ENCODE data around the gene EGFL7.

The EGFL7 gene

DNA sequence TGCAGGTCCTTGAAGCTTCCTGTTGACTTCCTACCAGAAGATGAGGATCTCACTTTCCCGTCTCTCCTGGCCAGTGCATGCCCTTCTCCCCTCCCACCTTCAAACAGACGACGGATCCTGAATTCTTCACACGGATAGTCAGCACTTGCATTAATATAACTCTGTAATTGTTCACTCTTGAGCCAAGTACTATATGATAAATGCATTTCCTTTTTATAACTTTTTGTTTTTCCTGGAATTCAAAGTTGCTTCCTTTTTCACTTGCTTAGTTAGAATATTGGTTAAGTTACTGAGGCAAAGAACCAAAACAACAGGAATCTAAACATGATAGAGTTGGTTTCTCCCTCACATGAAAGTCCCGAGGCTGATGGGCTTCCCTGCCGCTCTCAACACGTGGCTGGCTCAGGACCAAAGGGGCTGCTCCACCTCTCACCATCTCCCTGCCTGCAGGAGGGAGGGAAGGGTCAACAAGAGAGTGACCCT lies 20.2 kb upstream of the EGFL7 start:
- DNase-seq, result no peak

DNA sequence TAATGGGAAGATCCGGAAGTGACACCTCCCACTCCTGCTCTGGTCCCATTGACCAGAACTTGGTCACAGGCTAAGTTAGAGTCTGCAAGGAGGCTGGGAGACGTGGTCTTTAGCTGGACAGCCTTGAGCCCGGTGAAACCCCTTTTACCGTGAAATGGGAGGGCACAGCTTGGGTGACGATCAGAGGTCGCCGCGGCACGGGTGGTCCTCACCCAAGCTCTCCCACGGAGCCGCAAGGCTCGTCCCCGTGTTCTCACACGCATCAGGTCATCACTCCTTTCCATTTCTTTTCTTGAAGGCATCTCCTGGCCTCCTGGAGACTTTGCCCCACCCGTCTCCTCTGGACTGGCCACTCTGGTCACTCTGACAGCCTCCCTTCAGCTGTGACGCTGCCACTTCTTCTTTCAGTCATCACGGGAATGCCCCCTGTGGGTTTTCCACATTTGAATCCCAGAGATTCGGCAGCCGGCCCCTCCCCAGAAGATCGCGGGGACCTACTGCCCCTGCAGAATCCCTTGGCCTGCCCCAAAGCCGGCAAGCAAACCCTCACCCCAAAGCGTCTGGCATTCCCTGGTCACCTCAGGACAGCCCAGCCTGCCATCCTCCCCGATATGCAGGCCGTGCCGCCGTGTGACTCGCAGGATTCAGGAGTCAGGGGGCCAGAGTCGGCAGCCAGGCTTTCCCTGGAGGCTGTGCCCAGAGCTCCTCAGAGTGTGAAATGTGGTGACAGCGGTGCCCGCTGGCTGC lies 18.9 kb upstream of the EGFL7 start:
- no peak for DNase-seq

DNA sequence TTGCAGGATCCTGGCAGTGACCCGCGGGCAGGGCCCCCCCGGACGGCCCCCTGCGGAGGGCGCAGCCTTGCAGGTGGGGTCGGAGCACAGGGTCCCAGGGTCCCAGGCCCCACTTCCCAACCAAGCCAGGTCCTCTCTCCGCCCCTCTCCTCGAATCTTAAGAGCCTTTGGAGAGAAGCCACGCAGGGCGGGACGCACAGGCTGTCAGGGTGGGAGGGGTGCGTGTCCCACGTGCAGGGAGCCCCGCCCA lies 18.4 kb upstream of the EGFL7 start:
- DNase-seq, result no peak

DNA sequence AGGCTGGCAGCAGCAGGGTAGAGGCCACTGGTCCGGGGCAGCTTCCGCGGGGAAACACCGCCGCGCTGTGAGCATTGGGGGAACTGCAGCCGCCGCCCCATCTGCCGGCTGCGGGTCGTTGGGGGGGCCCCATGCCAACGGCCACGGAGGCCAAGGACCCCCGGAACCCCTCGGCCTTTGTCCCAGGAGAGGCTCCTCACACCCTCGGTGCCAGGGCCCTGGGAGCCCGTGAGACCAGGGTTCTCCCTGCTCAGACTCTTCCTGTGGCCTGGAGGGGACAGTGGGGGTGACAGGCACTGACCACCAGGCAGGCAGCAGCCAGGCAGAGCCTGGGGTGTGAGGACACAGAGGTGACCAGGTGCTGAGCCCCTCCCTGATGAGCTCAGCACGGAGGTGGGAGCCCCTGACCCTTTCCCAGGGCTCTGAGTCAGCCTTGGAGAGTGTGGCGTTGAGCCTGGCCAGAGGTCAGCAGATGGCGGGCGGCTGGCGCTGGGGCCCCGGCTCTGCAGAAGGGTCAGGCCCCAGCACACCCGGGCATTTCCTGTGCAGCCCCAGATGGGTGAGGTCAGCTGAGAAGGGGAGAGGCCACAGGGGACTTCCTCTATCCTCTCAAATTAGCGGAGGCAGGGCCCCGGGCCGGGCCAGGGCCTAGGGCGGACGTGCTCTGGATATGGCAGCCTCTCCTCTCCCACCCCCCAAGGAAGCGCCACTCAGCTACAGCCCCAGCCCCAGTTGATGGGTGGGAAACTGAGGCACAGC lies 17.9 kb upstream of the EGFL7 start:
- DNase-seq, result peak; percentile 67

DNA sequence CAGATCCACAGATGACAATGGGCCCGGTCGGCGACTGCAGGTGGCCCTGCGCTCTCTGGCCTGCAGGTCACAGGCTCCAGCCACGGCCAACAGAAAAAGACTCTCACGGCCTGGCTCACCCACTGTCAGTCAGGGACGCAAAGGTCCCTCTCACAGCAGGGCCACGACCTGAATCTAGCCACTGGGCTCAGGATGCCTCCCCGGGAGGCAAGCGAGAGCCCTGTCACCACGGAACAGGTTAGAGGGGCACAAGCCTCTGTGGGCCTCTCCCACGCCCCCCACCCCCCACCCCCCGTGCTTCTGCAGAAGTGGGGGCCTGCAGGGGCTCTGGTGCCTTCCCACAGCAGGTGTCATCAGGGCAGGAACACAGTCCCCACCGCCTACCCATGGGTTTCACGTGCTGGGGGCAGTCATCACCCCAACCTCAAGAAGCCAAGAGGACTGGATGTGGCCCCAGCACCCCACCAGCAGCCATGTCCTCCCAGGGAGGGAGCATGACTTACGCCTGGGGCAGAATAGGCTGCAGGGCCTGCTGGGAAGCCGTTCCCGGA lies 17.3 kb upstream of the EGFL7 start:
- DNase-seq, result no peak

DNA sequence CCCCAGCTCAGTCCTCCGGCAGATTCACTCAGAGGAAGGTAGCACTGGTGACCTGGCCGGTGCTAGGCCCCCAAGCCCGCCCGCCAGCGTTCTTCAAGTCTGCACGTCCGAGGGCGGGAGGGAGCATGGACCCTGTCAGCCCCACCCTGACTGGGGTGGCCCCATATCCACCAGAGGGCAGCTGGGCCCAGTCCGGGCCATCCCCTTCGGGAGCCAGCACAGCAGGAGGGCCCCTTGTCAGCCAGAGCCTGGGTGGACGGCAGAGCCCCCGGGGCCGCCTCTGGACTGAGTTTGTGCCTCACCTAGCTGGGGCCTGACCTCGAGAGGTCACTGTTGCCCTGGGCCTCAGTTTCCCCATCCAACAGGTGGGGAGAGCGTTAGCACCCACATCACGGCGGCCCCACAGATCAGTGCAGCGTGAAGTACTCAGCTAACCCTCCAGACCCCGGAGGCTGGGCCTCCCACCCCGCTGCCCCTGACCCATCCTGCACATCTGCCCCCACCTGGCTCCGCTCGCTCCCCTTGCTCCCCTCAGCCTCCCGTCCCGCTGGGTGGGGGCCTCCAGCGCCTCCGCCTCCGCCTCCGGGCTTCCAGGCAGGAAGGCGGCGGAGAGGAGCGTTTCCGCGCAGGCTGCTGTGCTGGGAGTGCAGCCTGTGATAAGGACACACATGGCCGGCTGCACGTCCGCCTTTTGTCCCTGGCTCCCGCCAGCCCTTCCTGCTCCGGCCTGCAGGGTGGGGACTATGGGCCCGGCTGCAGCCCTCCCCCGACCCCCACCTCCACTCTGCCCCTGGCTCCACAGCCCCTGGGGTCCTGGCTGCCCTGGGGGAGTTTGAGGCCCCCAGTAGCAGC lies 16.6 kb upstream of the EGFL7 start:
- DNase-seq, result peak; percentile 56

DNA sequence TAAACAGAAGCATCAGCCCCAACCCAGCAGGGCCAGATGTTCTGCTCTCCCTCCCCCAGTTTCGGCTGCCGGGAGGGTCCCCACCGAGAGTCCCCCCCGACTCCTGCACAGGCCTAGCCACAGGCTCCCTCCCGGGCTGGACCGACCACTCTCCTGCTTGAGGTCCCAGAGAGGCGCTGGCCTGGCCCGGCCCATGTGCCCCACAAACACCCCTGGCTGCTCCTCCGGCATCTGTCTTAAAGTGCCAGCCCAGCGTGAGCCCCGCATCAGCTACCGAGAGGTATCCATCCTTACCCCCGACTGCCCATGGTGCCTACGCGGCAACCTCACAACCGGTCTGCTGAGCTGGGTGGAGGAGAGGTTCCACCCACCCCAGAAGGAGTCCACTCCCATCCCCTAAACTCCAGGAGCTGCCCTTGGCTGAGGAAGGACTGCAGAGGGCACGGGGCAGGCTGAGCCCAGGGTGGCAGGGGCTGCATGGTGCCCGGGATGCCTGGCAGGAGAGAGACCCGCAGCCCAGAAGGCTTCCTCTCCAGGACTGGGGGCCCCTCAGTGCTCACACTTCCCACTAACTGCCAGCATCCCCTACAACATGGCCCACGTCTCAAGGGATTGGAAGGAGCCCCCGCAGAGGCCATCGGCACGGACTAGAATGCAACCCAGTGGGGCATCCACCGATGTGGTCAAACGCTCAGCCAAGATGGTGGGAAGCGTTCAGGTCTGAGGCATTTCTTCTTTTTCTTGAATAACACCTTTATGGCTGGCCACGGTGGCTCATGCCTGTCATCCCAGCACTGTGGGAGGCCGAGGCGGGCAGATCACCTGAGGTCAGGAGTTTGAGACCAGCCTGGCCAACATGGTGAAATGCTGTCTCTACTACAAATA lies 15.6 kb upstream of the EGFL7 start:
- peak; percentile 37 for DNase-seq

DNA sequence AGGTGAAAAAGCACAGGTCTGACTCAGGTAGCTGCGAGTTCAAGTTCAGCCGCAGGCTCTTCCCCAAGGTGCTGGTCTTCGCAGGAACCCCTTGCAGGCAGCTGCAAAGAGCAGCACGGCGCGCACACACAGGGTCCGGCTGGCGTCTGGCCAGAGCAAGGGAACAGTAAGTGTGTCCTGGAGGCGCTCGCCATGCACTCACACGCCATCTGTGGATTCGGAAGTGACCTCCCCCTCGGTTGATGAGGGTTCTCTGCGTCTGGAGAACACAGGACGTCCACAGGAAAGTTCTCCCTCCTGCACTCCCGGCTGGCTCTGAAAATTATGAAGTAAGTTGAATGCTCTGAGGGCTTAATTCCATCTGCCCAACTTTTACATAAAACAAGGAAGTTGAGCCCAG lies 14.0 kb upstream of the EGFL7 start:
- no peak for DNase-seq

DNA sequence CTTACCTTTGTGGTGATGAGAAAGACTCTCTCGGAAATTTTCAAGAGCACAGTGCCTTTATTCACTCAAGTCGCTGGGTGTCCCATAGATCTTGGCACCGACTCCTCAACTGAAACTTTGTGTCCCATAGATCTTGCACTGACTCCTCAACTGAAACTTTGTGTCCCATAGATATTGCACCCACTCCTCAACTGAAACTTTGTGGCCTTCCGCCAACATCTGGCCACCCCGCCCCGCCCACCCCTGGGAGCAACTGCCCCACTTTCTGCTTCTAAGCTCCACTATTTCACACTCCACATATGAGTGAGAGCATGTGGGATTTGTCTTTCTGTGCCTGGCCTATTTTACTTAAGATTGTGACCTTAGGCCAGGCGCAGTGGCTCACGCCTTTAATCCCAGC lies 12.7 kb upstream of the EGFL7 start:
- no peak for DNase-seq

DNA sequence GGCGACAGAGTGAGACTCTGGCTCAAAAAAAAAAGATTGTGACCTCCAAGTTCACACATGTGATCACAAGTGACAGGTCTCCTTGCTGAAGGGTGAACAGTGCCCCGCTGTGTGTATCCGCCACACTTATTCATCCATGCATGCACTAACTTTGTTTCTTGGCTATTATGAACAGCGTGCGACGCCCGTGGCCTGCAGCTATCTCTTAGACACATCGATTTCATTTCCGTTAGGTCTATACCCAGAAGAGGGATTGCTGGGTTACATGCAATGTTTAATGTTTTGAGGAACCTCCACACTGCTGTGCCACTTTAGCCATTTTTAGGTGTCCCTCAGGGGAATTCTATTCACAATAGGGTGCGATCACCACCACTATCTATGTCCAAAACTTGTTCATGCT lies 12.1 kb upstream of the EGFL7 start:
- DNase-seq, result no peak

DNA sequence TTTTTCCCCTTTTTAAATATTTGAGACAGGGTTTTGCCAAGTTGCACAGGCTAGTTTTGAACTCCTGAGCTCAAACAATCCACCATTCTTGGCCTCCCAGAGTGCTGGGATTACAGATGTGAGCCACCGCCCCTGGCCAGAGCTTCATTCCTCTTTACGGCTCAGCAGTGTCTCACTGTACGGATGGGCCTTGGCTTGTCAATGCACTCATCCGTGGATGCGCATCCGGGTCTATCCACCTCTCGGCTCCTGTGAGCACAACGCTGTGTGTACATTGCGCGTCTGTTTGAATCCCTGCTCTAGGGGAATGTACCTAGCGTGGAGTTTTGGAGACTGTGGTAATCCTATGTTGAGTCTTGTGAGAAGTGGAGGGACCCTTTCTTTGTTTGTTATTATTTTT lies 10.9 kb upstream of the EGFL7 start:
- DNase-seq, result no peak

DNA sequence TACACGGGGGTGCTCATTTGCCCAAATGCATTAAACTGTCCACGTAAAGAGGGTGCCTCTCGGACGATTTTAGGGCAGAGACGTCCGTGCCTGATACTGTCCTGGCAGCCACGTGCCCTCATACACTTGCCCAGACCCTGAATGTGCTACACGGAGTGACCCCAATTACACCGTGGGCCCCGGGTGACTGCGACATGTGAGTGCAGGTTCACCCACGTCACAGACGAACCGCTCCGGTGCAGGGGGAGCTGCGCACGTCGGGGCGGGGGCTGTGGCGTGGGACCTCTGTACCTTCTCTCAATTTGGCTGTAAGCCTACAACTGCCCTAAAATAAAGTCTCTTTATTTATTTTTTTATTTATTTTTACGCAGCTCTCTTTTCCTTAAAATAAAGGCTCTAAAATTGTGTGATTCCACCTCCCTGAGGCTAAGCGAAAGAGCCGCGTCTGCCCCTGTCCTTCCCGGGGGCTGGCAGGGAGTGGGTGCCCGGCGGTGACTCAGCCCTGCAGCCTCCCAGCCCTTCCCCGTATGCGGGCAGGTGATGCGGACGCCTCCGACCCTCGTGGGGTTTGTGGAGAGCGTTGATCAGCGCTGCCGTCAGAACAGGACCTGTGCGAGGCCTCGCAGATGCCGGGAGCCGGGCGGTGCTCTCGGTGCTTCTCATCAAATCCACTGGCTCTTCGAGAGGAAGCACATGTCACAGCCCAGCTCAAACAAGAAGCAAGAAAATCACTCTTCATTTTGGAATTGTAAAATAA lies 9.2 kb upstream of the EGFL7 start:
- DNase-seq, result no peak

DNA sequence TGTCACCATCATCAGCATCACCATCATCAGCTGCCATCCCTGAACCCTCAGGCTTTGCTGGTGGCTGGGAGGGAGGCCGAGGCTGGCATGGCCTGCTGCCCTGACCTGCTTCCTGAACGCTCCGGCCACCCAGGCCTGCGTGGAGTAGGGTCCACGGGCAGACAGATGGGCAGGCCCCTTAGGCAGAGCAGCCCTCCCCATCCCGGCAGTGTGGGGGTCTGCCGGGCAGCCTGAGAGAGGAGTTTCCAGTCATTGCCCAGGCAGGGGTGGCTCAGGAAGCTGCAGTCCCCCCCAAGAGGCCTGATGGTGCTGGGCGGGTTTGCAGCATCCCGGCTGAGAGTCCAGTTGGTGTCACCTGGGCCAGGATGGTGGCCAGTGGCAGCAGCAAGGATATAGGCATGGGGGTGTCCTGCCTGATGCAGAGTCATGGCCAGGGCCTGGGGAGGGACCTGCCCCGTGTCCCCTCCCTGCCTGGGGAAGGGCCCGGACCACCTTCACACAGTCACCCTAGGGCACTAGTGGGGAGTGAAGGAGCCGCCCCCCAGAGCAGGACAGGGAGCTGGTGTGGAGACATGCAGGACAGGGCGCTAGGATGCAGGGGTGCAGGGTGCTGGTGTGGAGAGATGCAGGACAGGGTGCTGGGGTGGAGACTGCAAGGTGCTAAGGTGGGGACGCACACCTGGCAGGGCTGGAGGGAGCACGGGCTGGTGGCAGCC lies 7.7 kb upstream of the EGFL7 start:
- DNase-seq, result no peak

DNA sequence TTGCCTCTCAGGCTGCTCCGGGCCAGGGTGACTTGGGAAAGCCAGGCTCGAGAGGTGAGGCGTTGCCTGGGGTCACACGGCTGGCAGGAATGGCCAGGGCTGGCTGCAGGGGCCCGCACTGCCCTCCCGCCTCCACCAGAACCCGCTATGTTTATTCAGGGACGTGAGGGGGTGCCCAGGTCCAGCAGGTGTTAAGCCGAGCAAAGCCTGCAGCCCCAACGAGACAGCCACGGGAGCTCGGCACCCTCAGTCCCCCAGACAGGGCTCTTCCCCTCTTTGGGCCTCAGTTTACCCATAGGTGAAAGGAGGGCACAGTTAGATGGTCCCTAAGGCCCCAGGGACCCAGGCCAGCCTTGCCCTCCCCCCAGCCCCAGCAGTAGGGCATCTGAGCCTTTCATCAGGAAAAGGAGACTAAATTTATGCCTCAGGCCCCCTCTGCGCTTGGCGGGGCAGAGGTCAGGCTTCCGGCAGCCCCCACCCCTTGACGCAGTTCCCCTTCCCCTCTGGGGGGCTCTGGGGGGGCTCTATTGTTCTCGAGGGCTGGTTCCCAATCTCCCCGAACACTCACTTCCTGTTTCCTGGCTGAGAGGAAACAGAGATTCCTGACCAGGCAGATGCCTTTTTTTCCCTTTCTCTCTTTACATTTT lies 7.1 kb upstream of the EGFL7 start:
- DNase-seq, result peak; percentile 31

DNA sequence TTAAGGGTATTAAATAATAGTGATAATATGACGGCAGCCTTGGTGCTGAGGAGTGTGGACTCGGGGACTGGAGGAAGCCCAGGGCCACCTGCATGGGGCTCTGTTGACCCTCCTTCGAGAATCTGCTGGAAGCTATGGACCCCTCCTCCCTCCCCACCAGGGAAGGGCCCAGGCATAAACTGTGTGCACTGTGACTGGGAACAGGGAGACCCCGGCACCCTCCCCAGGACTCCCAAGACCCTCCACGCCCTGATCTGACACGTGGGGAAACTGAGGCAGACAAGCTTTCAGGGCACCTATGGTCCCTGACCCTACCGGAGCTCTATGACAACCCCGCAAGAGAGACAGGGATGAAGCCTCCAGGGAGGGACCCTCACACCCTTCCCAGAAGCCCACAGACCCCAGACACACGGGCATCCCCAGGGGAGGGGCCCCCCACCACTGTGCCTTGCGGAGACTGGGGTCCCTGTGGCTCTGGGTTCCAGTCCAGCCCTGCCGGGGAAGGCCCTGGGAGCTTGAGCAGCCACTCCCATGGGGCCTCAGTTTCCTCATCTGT lies 6.5 kb upstream of the EGFL7 start:
- peak; percentile 16 for DNase-seq

DNA sequence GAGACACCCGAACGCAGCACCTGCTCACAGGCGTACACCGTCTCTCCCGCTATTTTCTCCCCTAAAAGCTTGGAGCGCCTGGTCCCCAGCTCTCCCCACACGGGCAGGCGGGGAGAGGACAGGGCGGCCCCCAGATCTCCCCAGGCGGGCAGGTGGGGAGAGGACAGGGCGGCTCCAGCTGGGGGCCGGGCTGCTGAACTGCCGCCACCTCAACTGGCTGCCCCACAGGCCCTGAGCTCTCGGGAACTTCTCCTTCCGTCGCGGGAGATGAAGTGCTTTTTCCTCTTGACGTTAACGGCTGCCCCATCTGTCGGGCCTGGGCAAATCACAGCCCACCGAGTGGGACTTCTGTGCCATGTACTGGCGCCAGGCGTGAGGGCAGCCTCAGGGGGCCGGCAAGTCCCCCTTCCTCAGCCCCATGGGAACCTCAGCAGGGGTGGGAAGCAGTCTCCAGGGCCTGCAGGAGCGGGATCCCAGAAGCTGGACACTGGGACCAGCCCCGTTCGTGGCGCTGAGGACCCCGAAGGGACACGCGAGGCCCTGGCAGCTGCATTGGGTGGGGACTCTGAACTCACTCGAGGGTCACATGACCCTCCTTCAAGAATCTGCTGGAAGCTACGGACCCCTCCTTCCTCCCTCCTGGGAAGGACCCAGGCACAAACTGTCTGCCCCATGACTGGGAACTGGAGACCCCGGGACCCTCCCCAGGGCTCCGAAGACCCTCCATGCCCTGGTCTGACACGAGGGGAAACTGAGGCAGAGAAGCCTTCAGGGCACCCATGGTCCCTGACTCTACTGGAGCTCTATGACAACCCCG lies 5.7 kb upstream of the EGFL7 start:
- DNase-seq, result no peak

DNA sequence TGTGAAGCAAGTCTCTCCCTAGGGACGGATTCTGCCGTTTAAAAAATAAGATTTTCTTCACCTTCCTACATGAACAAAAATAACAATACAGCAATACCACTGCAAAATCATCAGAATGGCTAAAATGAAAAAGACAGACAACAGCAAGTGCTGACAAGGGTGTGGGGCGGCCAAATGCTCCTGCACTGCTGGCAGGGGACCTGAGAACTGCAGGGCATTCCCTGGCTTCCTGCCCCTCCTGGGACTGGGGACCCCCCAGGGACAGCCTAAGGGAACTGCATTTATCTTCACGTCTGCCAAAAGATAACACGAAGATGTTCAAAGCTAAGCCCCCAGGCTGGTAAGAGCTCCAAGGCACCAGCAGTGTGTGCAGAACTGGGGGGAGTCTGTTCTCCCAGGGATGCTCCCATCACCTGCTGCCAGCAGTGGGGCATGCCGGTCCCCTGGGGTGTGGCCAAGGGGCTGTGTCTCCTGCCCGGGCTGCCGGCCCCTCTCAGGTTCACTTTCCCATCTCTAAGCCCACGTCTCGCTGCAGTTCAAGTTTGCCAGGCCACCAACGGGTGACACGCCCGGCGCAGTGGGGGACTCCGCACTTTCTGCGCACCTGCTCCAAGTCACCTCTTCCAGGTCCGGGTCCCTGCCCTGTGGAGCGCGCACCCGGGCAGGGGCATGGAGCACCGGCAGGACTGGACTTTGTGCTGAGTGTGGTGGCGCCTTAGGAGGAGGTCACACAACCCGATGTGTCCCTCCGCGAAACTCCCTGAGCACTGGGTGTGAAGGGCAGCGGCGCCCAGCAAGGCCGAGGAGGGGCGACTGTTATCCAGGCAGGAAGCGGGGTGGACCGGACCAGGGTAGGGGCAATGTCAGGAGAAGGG lies 4.5 kb upstream of the EGFL7 start:
- DNase-seq, result no peak
